B cell (primary cell): ENCODE results near the gene PDXK.

Source experiments
- EZH2 ChIP-seq: IDR thresholded peaks from 2 replicates; pipeline ENCODE4 v1.6.1; 2012; ENCODE audit warnings: borderline replicate concordance, low read depth, mild to moderate bottlenecking, moderate library complexity, low read length; ENCODE audit not compliant: insufficient read depth, poor library complexity, severe bottlenecking
- TF ChIP-seq, protein P1 (sequence below): fragments of 200-600 bp; IDR thresholded peaks from one replicate; pipeline ENCODE4 v1.8.0; 2022; ENCODE audit warnings: antibody characterized with exemption, mild to moderate bottlenecking

DNA sequence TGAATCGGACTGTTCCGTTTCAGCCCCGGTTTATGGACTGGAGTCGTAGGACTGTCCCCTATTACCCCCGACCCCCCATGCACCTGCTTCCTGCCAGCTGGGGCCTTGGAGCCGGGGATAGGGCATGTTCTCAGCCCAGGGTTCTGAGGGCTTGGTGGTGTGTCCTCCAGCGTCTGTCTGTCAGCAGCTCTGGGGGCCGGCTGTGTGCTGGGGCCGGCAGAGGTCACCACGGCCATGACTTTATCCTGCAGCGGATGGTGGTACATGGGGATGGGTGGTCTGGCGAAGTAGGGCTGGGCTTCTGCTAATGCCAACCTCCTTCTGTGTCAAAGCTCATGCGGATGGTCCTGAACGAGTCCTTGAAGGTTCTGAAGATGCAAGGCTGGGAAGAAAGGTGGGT, 75.9 kb downstream of the PDXK start:
- TF ChIP-seq, protein P1, sequence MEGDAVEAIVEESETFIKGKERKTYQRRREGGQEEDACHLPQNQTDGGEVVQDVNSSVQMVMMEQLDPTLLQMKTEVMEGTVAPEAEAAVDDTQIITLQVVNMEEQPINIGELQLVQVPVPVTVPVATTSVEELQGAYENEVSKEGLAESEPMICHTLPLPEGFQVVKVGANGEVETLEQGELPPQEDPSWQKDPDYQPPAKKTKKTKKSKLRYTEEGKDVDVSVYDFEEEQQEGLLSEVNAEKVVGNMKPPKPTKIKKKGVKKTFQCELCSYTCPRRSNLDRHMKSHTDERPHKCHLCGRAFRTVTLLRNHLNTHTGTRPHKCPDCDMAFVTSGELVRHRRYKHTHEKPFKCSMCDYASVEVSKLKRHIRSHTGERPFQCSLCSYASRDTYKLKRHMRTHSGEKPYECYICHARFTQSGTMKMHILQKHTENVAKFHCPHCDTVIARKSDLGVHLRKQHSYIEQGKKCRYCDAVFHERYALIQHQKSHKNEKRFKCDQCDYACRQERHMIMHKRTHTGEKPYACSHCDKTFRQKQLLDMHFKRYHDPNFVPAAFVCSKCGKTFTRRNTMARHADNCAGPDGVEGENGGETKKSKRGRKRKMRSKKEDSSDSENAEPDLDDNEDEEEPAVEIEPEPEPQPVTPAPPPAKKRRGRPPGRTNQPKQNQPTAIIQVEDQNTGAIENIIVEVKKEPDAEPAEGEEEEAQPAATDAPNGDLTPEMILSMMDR: no peak
- no peak for TF ChIP-seq EZH2
